GM19463 (cell line): ENCODE results near the gene RBM25.

Experiments used
- ATAC-seq: cut with Tn5 transposase; IDR thresholded peaks from one replicate; pipeline ENCODE4 v1.9.1; 2021; ENCODE audit warnings: mild to moderate bottlenecking, moderate library complexity; ENCODE audit not compliant: unreplicated experiment

The RBM25 gene

DNA sequence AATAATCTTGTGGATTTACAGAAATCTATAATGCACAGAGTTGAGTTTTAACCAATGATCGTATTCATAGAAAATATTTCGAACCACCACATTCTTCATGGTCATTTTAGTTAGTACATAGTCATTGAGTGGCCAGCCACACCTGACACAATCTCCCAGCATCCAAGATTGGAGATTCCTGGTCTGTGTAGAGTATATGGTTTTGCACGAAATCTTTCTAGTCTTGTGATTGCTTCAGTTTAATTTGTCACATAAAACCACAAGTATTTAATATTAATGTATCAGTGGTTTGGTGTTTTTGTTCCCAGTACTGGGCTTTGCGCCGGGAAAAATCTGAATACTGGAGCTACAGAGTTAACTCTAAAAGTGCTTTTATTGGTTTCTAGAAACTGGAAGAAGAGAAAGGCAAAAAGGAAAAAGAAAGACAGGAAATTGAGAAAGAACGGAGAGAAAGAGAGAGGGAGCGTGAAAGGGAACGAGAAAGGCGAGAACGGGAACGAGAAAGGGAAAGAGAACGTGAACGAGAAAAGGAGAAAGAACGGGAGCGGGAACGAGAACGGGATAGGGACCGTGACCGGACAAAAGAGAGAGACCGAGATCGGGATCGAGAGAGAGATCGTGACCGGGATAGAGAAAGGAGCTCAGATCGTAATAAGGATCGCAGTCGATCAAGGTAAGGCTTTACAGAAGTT is 44.6 kb downstream of the RBM25 start:
- no peak for ATAC-seq

DNA sequence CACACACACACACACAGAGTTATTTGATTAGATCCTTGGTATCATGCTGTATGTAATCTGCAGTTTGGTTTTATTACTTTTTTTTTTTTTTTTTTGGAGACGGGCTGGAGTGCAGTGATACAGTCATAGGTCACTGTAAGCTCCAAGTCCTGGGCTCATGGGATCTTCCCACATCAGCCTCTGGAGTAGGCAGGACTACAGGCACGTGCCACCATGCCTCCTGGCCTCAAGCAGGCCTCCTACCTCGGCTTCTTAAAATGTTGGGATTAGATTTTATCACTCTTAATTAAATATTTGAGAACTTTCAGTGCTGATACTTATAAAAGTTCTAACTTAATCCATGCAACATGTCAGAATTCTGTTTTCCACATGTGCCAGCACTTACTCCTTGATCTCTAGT is 46.7 kb downstream of the RBM25 start:
- ATAC-seq: no peak

- ATAC-seq: no peak
Observed at GRCh38 chr14:73105727-73106126, 47.4 kb downstream of the RBM25 start.

GRCh38 chr14:73116079-73116665 is 57.8 kb downstream of the RBM25 start:
- no peak for ATAC-seq

DNA sequence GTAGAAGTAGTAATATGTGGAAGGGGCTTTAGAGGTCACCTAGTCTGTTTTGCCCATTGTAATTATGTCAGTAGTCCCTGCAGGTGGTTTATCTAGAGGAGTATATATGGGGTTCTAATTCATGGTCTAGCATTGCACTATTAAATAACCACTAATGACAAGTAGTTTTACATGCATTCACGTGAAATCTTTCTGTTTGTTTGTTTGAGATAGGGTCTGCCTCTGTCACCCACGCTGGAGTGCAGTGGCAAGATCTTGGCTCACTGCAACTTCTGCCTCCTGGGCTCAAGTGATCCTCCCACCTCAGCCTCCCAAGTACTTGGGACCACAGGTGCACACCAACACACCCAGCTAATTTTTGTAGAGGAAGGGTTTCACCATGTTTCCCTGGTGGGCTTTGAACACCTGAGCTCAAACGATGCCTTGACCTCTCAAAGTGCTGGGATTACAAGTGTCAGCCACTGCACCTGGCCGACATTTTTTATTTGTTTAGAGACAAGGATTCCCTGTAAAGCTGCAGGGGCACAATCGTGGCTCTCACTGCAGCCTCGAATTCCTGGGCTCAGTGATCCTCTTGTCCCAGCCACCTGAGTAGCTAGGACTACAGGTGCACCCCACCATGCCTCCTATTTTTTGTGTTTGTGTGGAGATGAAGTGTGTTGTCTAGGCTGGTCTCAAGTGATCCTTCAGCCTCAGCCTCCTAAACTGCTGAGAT is 66.0 kb downstream of the RBM25 start:
- no peak for ATAC-seq

DNA sequence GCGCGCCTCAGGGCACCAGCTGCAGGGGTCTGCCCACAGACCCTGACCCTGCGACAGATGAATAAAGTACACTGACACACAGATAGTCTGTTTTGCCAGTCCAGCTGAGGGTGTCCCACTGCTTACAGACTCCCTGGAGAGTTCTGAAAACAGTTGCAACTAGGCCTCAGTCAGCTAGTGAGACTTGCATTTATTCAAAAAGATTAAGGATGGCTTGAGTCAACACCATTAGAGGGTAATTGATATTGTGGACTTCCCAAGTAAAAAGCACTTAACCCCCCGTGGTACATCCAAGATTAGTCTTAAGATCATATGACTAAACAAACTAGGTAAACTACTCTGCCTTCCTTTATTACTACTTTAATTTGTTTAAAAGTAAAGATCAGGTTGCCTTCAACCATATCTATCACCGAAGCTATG is 66.8 kb downstream of the RBM25 start:
- no peak for ATAC-seq

GRCh38 chr14:73125746-73126145 is 67.4 kb downstream of the RBM25 start:
- ATAC-seq: no peak

GRCh38 chr14:73133795-73134194 is 75.5 kb downstream of the RBM25 start:
- no peak for ATAC-seq

- no peak for ATAC-seq
Observed at GRCh38 chr14:73136085-73136386, 77.7 kb downstream of the RBM25 start.

- ATAC-seq: peak; percentile 93
Observed at GRCh38 chr14:73136387-73137225, 78.3 kb downstream of the RBM25 start, which contains the start of gene PSEN1. Gene PSEN1 (plus strand): TSS chr14:73136507. CDS start chr14:73148020, 11,513 bp downstream.

- no peak for ATAC-seq
Observed at GRCh38 chr14:73140811-73141323, 82.5 kb downstream of the RBM25 start.

DNA sequence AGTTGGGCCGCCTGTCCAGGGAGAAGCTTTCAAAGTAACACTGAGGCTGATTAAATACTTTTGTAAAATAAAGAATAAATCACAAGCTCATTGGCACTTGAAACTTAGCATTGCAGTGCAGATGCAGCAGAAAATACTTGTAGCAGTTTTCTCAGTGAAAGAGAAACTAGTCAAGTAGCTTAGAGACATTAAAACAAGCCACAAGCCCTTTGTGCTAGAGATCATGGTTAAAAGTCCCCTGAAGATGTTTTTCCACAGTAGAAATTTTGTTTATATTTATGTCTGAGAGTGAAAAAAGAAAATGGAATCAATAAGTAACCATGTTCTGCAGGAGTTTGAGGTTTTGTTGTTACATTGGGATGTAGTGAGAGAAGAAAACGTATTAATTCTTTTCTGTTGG is 83.9 kb downstream of the RBM25 start:
- ATAC-seq: no peak

GRCh38 chr14:73143003-73143402 is 84.7 kb downstream of the RBM25 start:
- no peak for ATAC-seq

DNA sequence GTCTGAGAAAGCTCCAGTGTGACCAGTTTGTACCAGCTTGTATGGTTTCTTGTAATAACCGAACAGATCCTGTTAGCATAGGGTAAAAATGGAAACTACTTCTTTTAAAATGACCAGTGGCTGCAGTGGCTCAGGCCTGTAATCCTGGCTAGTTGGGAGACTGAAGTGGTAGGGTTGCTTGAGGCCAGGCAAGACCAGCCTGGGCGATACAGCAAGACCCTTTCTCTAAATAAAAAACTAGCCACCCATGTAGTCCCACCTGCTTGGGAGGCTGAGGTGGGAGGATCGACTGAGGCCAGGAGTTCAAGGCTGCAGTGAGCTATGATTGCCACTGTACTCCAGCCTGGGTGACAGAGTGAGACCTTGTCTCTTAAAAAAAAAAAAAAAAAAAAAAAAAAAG is 85.3 kb downstream of the RBM25 start:
- no peak for ATAC-seq

GRCh38 chr14:73145371-73145770 is 87.0 kb downstream of the RBM25 start:
- no peak for ATAC-seq

DNA sequence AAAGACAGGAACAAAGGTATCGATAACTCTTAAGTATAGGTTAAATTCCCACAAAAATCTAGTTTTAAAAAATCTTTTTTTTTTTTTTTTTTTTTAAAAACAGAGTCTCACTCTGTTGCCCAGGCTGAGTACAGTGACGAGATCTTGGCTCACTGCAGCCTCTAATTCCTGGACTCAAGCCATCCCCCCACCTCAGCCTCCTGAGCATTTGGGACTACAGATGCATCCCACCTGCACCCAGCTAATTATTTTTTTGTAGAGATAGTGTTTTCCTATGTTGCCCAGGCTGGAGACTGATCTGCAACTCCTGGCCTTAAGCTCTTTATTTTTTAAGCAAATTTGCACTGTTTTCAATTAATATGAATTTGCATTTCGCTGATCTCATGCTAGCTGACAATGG is 87.8 kb downstream of the RBM25 start:
- no peak for ATAC-seq

DNA sequence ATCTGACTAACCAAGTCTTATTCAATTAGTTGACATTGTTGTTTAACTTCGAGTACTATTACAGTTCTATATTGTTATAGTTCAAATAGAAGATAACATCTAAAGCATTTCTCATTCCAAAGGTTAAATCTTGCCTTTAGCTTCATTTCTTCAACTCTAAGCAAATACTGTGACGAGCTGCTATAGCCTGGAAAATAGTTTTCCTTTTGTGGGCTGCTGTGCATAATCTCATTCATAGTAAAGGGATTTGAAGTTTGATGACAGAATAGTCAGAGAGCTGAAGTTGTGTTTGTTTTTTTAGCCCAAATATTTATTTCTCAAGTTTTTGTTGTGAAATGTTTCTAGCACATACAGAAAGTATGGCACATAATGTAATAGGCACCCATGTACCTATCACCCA is 91.4 kb downstream of the RBM25 start:
- no peak for ATAC-seq

- no peak for ATAC-seq
Observed at GRCh38 chr14:73153272-73153671, 94.9 kb downstream of the RBM25 start.

DNA sequence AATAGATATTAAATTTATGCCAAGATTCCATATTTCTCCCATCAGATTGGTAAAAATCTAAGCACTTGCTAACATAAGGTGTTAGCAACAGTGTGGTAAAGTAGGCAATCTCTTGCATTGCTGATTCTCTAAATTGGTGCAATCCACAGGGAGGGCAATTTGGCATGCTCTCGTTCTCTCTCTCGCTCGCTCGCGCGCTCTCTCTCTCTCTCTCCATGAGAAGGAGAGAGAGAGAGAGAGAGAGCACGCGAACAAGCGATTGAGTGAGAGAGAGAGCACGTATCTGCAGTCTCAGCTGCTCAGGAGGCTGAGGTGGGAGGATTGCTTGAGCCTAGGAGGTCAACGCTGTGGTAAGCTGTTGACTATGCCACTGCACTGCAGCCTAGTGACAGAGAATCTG is 103.9 kb downstream of the RBM25 start:
- ATAC-seq: no peak

DNA sequence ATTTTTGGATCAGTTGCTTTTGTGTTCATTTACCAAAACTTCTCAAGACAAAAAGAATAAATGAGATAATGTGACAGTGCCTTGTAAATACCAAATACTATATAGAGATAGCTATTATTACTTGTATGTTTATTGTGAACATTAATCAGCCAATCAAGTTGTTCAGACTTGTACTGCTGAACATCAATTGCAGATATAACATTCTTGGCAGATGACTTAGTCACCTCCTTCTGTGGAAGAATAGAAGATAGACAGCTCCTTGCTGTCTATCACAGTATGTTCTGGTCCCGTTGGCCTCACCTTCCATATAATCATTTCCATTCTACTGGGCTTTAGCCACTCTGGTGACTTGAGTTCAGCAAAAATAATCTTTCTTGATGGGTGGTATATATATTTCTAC is 108.1 kb downstream of the RBM25 start:
- ATAC-seq: no peak

DNA sequence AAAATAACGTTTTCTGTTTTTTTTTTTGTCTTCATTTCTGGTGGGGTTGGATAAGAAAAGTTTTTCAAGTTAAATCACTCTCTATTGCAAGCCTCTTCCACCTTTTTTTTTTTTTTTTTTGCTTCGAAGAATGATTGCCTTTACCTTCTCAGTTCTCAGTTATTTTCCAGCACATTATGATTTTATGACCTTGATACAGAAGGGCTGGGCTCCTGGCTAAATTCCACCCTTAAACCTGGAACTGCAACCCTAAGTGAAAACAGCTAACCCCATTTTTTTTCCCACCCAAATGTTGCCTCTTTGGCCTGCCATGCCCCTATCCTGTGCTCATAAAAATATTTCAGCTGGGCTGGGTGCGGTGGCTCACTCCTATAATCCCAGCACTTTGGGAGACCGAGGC is 109.4 kb downstream of the RBM25 start:
- ATAC-seq: no peak
